Thoracic aorta (tissue), 2 donors: Measurements from ENCODE around the gene ITGAE. TPM values are rescaled to one million over a fixed set of nuclear protein-coding genes. Genes with fewer than 3 reads are reported as not detected.

Experiments
- ATAC-seq: fragments of 150-250 bp; one replicate; pipeline ENCODE4 v1.8.0; 2017; ENCODE audit warnings: low read depth; ENCODE audit not compliant: insufficient number of reproducible peaks, low FRiP score
- DNase-seq: peaks from one replicate; pipeline ENCODE4 v3.0.0-alpha.2; 2020; ENCODE audit warnings: low spot score
- H3K27ac ChIP-seq, 2 donors: fragments of 200-600 bp; sonication (generic); 1 replicate in 1 of 2; 2 replicates in 1 of 2; pipeline ENCODE4 v1.5.1; 2016; ENCODE audit warnings: mild to moderate bottlenecking in 2 of 2, moderate library complexity in 2 of 2
- H3K27me3 ChIP-seq: fragments of 200-600 bp; sonication (generic); replicated peaks from 2 replicates; pipeline ENCODE4 v1.6.0; 2016; ENCODE audit warnings: mild to moderate bottlenecking; ENCODE audit not compliant: insufficient read depth
- H3K36me3 ChIP-seq: fragments of 200-600 bp; sonication (generic); one replicate; pipeline ENCODE4 v1.5.1; 2016
- H3K4me1 ChIP-seq, 2 donors: fragments of 200-600 bp; sonication (generic); 1 replicate in 1 of 2; 2 replicates in 1 of 2; pipeline versions ENCODE4 v1.5.1 to v1.6.0; 2016; ENCODE audit warnings: low read depth in 2 of 2, mild to moderate bottlenecking in 1 of 2; ENCODE audit not compliant: control insufficient read depth in 1 of 2
- H3K4me3 ChIP-seq: fragments of 200-600 bp; sonication (generic); 2 replicates; pipeline ENCODE4 v1.5.1; 2016; ENCODE audit warnings: mild to moderate bottlenecking
- H3K9me3 ChIP-seq: fragments of 200-600 bp; sonication (generic); 2 replicates; pipeline ENCODE4 v1.5.1; 2016
- total RNA-seq, 2 donors: library from RNA; depleted of rRNA; stranded (reverse); fragments of >200 nt; gene quantifications; one replicate each; pipeline versions ENCODE4 v1.1.0 to v1.2.3, GENCODE V29; 2016
- TF ChIP-seq, protein P1 (sequence below): fragments of 200-600 bp; sonication (generic); IDR thresholded peaks from one replicate; pipeline ENCODE4 v1.5.1; 2019; ENCODE audit warnings: antibody characterized with exemption

Gene ITGAE
- total RNA-seq, 2 donors from 2014 or later = 4.2 to 23.4 TPM

DNA sequence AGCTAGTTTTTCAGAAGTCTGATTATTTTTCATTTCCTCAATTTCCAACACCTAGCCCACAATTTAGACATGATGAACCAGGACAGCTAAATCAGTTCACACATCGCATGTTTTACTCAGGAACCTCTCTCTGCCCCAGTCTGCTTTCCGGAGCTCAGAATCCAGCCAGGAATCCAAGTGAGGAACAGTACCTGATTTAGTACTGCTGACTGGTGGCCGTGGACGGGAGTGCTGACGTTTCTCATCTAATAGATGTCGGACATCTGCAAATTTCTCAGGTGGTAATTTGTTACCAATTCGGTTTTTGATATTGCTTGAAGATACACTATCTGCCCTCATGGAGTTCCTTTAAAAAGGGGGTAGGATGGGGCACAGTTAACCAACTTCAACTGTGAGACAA is 14.9 kb upstream of the ITGAE start:
- Histone ChIP-seq H3K9me3 (no peaks in the 10 kb centered on the region), H3K27me3 (no peaks in the 10 kb centered on the region), H3K36me3 (peaks cover 62% of the 10 kb centered on the region), H3K27ac (no peak overlapping the region), H3K4me3 (no peak overlapping the region), H3K4me1 (no peaks in the 10 kb centered on the region)
- TF ChIP-seq, protein P1, sequence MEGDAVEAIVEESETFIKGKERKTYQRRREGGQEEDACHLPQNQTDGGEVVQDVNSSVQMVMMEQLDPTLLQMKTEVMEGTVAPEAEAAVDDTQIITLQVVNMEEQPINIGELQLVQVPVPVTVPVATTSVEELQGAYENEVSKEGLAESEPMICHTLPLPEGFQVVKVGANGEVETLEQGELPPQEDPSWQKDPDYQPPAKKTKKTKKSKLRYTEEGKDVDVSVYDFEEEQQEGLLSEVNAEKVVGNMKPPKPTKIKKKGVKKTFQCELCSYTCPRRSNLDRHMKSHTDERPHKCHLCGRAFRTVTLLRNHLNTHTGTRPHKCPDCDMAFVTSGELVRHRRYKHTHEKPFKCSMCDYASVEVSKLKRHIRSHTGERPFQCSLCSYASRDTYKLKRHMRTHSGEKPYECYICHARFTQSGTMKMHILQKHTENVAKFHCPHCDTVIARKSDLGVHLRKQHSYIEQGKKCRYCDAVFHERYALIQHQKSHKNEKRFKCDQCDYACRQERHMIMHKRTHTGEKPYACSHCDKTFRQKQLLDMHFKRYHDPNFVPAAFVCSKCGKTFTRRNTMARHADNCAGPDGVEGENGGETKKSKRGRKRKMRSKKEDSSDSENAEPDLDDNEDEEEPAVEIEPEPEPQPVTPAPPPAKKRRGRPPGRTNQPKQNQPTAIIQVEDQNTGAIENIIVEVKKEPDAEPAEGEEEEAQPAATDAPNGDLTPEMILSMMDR = no peak
- DNase-seq = no peak
- ATAC-seq = no peak

- Histone ChIP-seq H3K9me3 (no peaks in the 10 kb centered on the region), H3K4me3 (no peak overlapping the region), H3K4me1 (no peaks in the 10 kb centered on the region), H3K27ac (no peak overlapping the region), H3K36me3 (peaks cover 70% of the 10 kb centered on the region), H3K27me3 (no peaks in the 10 kb centered on the region)
- DNase-seq (no peak), ATAC-seq (no peak)
- TF ChIP-seq, protein P1 = no peak
Observed at GRCh38 chr17:3815122-3815521, 14.1 kb upstream of the ITGAE start.

- ATAC-seq = no peak
- DNase-seq = no peak
- H3K27me3 ChIP-seq = no peaks in the 10 kb centered on the region
- H3K4me3 ChIP-seq = no peak overlapping the region
- H3K36me3 ChIP-seq = peaks cover 70% of the 10 kb centered on the region
- H3K9me3 ChIP-seq = no peaks in the 10 kb centered on the region
- H3K27ac ChIP-seq = no peak overlapping the region
- no peaks in the 10 kb centered on the region for H3K4me1 ChIP-seq
- TF ChIP-seq, protein P1 = no peak
Observed at GRCh38 chr17:3814361-3814760, 13.4 kb upstream of the ITGAE start.

- Histone ChIP-seq H3K27me3 (no peaks in the 10 kb centered on the region), H3K9me3 (no peaks in the 10 kb centered on the region), H3K27ac (no peak overlapping the region), H3K4me3 (no peak overlapping the region), H3K4me1 (no peaks in the 10 kb centered on the region), H3K36me3 (peaks cover 66% of the 10 kb centered on the region)
- ATAC-seq (no peak), DNase-seq (no peak)
- TF ChIP-seq, protein P1 = no peak
Observed at GRCh38 chr17:3813171-3813570, 12.2 kb upstream of the ITGAE start.

DNA sequence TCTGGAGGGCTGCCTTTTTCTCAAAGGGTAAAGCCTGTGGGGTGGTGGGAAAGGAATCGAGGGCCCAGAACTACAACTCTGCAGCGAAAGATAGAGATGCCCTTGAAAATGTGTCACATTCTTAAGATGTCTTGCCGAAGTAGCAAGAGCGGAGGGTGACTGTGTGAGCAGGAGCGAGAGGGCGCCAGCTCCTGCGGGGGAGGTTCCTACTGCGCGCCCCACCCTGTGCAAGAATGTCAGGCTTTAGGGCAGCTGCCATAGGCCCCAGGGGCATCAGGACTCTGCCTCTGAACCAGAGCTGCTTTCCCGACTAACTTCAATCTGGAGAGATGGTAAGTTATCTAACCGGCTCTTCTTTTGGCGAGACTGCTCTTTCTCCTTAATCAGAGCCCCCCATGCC is 11.8 kb upstream of the ITGAE start:
- H3K9me3 ChIP-seq = no peaks in the 10 kb centered on the region
- no peaks in the 10 kb centered on the region for H3K27me3 ChIP-seq
- H3K4me1 ChIP-seq = no peaks in the 10 kb centered on the region
- DNase-seq (no peak), ATAC-seq (no peak)
- H3K27ac ChIP-seq = no peak overlapping the region
- no peak overlapping the region for H3K4me3 ChIP-seq
- peaks cover 67% of the 10 kb centered on the region for H3K36me3 ChIP-seq
- TF ChIP-seq, protein P1 = no peak
